OCI-LY1 (cell line): Measurements from ENCODE around the gene SEMA3C.

ENCODE experiments used
- H2AFZ ChIP-seq: fragments of 200-600 bp; sonication (generic), shearing (Covaris generic); 2 replicates; pipeline ENCODE4 v1.6.0; 2014; ENCODE audit warnings: antibody characterized with exemption, mild to moderate bottlenecking, low read length
- H3F3A ChIP-seq: fragments of 200-600 bp; sonication (generic), shearing (Covaris generic); 2 replicates; pipeline ENCODE4 v1.6.0; 2014; ENCODE audit warnings: mild to moderate bottlenecking, antibody characterized with exemption, low read length, moderate library complexity; ENCODE audit not compliant: insufficient read depth
- H3K27ac ChIP-seq: fragments of 200-600 bp; sonication (generic); 2 replicates; pipeline ENCODE4 v1.5.1; 2014; ENCODE audit warnings: low read length, mixed run types, mild to moderate bottlenecking, low read depth; ENCODE audit not compliant: poor library complexity, severe bottlenecking
- H3K27me3 ChIP-seq: fragments of 200-600 bp; sonication (generic); 2 replicates; pipeline ENCODE4 v1.6.0; 2014; ENCODE audit warnings: antibody characterized with exemption, mild to moderate bottlenecking, low read length, moderate library complexity; ENCODE audit not compliant: insufficient read depth
- H3K36me3 ChIP-seq: fragments of 200-600 bp; sonication (generic); 2 replicates; pipeline ENCODE4 v1.6.1; 2014; ENCODE audit warnings: mild to moderate bottlenecking, antibody characterized with exemption, low read length, moderate library complexity, mixed read lengths; ENCODE audit not compliant: insufficient read depth
- H3K4me1 ChIP-seq: fragments of 200-600 bp; sonication (generic); 2 replicates; pipeline ENCODE4 v1.5.1; 2014; ENCODE audit warnings: mild to moderate bottlenecking, low read length, moderate library complexity; ENCODE audit not compliant: insufficient read depth, severe bottlenecking
- H3K4me2 ChIP-seq: fragments of 200-600 bp; sonication (generic), shearing (Covaris generic); 2 replicates; pipeline ENCODE4 v1.6.1; 2014; ENCODE audit warnings: low read length
- H3K4me3 ChIP-seq: fragments of 200-600 bp; sonication (generic); 2 replicates; pipeline ENCODE4 v1.5.1; 2014; ENCODE audit warnings: low read length, low read depth, mild to moderate bottlenecking, mixed read lengths; ENCODE audit not compliant: poor library complexity, severe bottlenecking
- H3K79me2 ChIP-seq: fragments of 200-600 bp; shearing (Covaris generic); 2 replicates; pipeline ENCODE4 v1.6.1; 2016; ENCODE audit warnings: mixed run types, low read length, mixed read lengths; ENCODE audit not compliant: insufficient read depth
- H3K9ac ChIP-seq: fragments of 200-600 bp; sonication (generic), shearing (Covaris generic); 2 replicates; pipeline ENCODE4 v1.6.1; 2014; ENCODE audit warnings: mild to moderate bottlenecking, low read length, mixed read lengths
- H3K9me2 ChIP-seq: fragments of 200-600 bp; sonication (generic), shearing (Covaris generic); 2 replicates; pipeline ENCODE4 v1.6.1; 2014; ENCODE audit warnings: low read depth, mild to moderate bottlenecking, low read length, mixed read lengths
- H3K9me3 ChIP-seq: fragments of 200-600 bp; shearing (Covaris generic); 2 replicates; pipeline ENCODE4 v1.6.1; 2014; ENCODE audit warnings: low read length, mixed read lengths
- H4K20me1 ChIP-seq: fragments of 200-600 bp; sonication (generic), shearing (Covaris generic); 2 replicates; pipeline ENCODE4 v1.6.0; 2016; ENCODE audit warnings: mild to moderate bottlenecking, low read length; ENCODE audit not compliant: insufficient read depth
- EZH2 ChIP-seq: fragments of 200-600 bp; sonication (generic), shearing (Covaris generic); IDR thresholded peaks from 2 replicates; pipeline ENCODE4 v1.8.0; 2017; ENCODE audit warnings: borderline replicate concordance, mixed run types, mild to moderate bottlenecking, antibody characterized with exemption, low read length, moderate library complexity, mixed read lengths
- TF ChIP-seq, protein P1 (sequence below): fragments of 200-600 bp; sonication (generic), shearing (Covaris generic); IDR thresholded peaks from 2 replicates; pipeline ENCODE4 v1.5.1; 2017; ENCODE audit warnings: mild to moderate bottlenecking, antibody characterized with exemption, low read length, moderate library complexity, mixed read lengths

The SEMA3C gene

GRCh38 chr7:80941208-80941758 is 22.4 kb upstream of the SEMA3C start:
- Histone ChIP-seq H3K27ac (no peak overlapping the region), H3K9me3 (no peaks in the 10 kb centered on the region), H3K9me2 (no peaks in the 10 kb centered on the region), H3F3A (no peaks in the 10 kb centered on the region), H4K20me1 (no peaks in the 10 kb centered on the region), H2AFZ (no peak overlapping the region), H3K4me2 (no peak overlapping the region), H3K36me3 (no peaks in the 10 kb centered on the region), H3K27me3 (no peaks in the 10 kb centered on the region), H3K9ac (no peak overlapping the region), H3K4me3 (no peak overlapping the region), H3K4me1 (no peaks in the 10 kb centered on the region), H3K79me2 (no peaks in the 10 kb centered on the region)
- TF ChIP-seq, protein P1, sequence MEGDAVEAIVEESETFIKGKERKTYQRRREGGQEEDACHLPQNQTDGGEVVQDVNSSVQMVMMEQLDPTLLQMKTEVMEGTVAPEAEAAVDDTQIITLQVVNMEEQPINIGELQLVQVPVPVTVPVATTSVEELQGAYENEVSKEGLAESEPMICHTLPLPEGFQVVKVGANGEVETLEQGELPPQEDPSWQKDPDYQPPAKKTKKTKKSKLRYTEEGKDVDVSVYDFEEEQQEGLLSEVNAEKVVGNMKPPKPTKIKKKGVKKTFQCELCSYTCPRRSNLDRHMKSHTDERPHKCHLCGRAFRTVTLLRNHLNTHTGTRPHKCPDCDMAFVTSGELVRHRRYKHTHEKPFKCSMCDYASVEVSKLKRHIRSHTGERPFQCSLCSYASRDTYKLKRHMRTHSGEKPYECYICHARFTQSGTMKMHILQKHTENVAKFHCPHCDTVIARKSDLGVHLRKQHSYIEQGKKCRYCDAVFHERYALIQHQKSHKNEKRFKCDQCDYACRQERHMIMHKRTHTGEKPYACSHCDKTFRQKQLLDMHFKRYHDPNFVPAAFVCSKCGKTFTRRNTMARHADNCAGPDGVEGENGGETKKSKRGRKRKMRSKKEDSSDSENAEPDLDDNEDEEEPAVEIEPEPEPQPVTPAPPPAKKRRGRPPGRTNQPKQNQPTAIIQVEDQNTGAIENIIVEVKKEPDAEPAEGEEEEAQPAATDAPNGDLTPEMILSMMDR: no peak
- TF ChIP-seq EZH2: no peak

DNA sequence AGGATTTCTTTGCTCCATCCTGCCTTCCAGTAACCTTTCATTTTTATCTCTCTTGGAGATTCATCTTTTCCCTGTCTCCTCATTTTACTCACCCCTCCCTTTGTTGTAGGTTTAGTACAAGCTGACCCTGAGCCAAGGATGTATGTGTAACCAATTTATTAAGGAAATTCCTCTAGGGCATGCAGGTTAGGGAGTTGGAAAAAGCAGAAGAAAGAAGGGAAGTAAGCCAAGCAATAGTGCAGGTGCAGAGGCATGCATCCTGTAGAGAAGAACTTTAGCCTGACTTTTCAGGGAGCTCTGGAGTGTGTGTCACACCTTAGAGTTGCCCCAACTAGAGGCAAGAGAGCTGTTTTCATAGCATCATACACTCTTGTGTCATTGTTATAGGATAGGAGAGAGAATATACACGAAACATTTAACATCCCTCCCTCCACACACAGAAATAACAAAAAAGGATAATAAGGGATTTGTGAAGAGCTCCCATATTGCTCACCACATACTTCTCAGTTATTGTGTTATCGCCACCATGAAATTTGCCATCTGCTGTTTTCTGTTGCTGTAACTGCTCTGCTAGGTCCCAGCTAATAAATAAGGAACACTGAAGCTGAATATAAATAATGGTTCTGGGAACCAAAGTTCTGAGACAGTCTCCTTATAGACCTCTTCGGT is 21.8 kb upstream of the SEMA3C start:
- no peaks in the 10 kb centered on the region for H3K36me3 ChIP-seq
- TF ChIP-seq EZH2: no peak
- TF ChIP-seq, protein P1: no peak
- H3K27me3 ChIP-seq: no peaks in the 10 kb centered on the region
- no peaks in the 10 kb centered on the region for H3K4me1 ChIP-seq
- no peaks in the 10 kb centered on the region for H3K9me2 ChIP-seq
- no peaks in the 10 kb centered on the region for H4K20me1 ChIP-seq
- H3K9ac ChIP-seq: no peak overlapping the region
- H3K79me2 ChIP-seq: no peaks in the 10 kb centered on the region
- H3K27ac ChIP-seq: no peak overlapping the region
- no peak overlapping the region for H3K4me3 ChIP-seq
- no peaks in the 10 kb centered on the region for H3K9me3 ChIP-seq
- H3K4me2 ChIP-seq: no peak overlapping the region
- H3F3A ChIP-seq: no peaks in the 10 kb centered on the region
- no peak overlapping the region for H2AFZ ChIP-seq

GRCh38 chr7:80937336-80937735 is 18.5 kb upstream of the SEMA3C start:
- no peak overlapping the region for H3K4me3 ChIP-seq
- no peaks in the 10 kb centered on the region for H3K27me3 ChIP-seq
- TF ChIP-seq, protein P1: no peak
- no peak for TF ChIP-seq EZH2
- no peak overlapping the region for H3K4me2 ChIP-seq
- no peak overlapping the region for H2AFZ ChIP-seq
- H3K9me3 ChIP-seq: no peaks in the 10 kb centered on the region
- H3F3A ChIP-seq: no peaks in the 10 kb centered on the region
- H3K79me2 ChIP-seq: no peaks in the 10 kb centered on the region
- H3K9me2 ChIP-seq: no peaks in the 10 kb centered on the region
- no peak overlapping the region for H3K9ac ChIP-seq
- H3K36me3 ChIP-seq: no peaks in the 10 kb centered on the region
- H3K4me1 ChIP-seq: no peaks in the 10 kb centered on the region
- H3K27ac ChIP-seq: no peak overlapping the region
- no peaks in the 10 kb centered on the region for H4K20me1 ChIP-seq
